Panc1 (cell line): ENCODE data around the gene TRIM66. TPM values are rescaled to one million over a fixed set of nuclear protein-coding genes. Genes with fewer than 3 reads are reported as not detected.

Experiments used
- ATAC-seq: fragments of 200-7000 bp; cut with Tn5 transposase; 2 replicates; pipeline ENCODE4 v1.9.1; 2020; ENCODE audit warnings: mild to moderate bottlenecking, moderate library complexity
- BruUV-seq: library from RNA; stranded (reverse); fragments of 400-500 nt; replicated peaks from 2 replicates; lab custom pipeline; 2021; lab: Mats Ljungman, UMichigan
- CTCF ChIA-PET: fragments of 300-600 bp; sonication (Branson Sonifier 250); formaldehyde crosslinking; loops from one replicate; lab custom pipeline; 2022; ENCODE audit warnings: antibody characterized with exemption; lab: Charles Lee
- POLR2A ChIA-PET: fragments of 300-600 bp; sonication (Branson Sonifier 250); formaldehyde crosslinking; loops from one replicate; lab custom pipeline; 2022; ENCODE audit warnings: antibody characterized with exemption; lab: Charles Lee
- DNase-seq: peaks from one replicate; pipeline ENCODE4 v3.0.0-alpha.2; 2010; ENCODE audit warnings: low read depth, low spot score
- H3K27ac ChIP-seq: 2 replicates; pipeline ENCODE4 v1.5.1; 2011; ENCODE audit warnings: mild to moderate bottlenecking, low read length, inconsistent platforms
- H3K27me3 ChIP-seq: fragments of 200-500 bp; sonication (Bioruptor generic); 2 replicates; pipeline ENCODE4 v1.6.0; 2014; ENCODE audit warnings: low read length, inconsistent platforms; ENCODE audit not compliant: control insufficient read depth, insufficient read depth
- H3K36me3 ChIP-seq: fragments of 200-500 bp; sonication (Bioruptor generic); 2 replicates; pipeline ENCODE4 v1.5.1; 2014; ENCODE audit warnings: inconsistent platforms, mild to moderate bottlenecking, low read length, moderate library complexity; ENCODE audit not compliant: control insufficient read depth, insufficient read depth
- H3K4me1 ChIP-seq: 2 replicates; pipeline ENCODE4 v1.5.1; 2011; ENCODE audit warnings: inconsistent platforms, mild to moderate bottlenecking, low read length, moderate library complexity; ENCODE audit not compliant: control insufficient read depth, insufficient read depth
- H3K4me3 ChIP-seq, 2 experiments: 2 replicates each; pipeline ENCODE4 v1.5.1; 2011 to 2012; ENCODE audit warnings: low read depth in 2 of 2, low read length in 2 of 2, mild to moderate bottlenecking in 2 of 2, inconsistent platforms in 1 of 2, moderate library complexity in 1 of 2
- H3K9me3 ChIP-seq: fragments of 200-500 bp; sonication (Bioruptor generic); 2 replicates; pipeline ENCODE4 v1.5.1; 2014; ENCODE audit warnings: low read depth, mild to moderate bottlenecking, inconsistent platforms, low read length, moderate library complexity; ENCODE audit not compliant: control insufficient read depth, insufficient read depth
- CTCF ChIP-seq: fragments of 450-650 bp; IDR thresholded peaks from 2 replicates; pipeline ENCODE4 v1.5.1; 2017; ENCODE audit warnings: mild to moderate bottlenecking
- POLR2AphosphoS5 ChIP-seq: IDR thresholded peaks from 2 replicates; pipeline ENCODE4 v1.6.1; 2012; ENCODE audit warnings: mild to moderate bottlenecking, low read depth, low read length, moderate library complexity
- REST ChIP-seq, 2 experiments: IDR thresholded peaks; 2 replicates each; pipeline ENCODE4 v1.6.1; 2011 to 2012; ENCODE audit warnings: low read depth in 2 of 2, control low read depth in 1 of 2, low read length in 1 of 2, mild to moderate bottlenecking in 1 of 2, moderate library complexity in 1 of 2; ENCODE audit not compliant: insufficient read depth in 1 of 2
- SIN3A ChIP-seq: IDR thresholded peaks from 2 replicates; pipeline ENCODE4 v1.6.1; 2012; ENCODE audit warnings: low read depth, mild to moderate bottlenecking, low read length, moderate library complexity, borderline replicate concordance; ENCODE audit not compliant: insufficient read depth
- TCF7L2 ChIP-seq: IDR thresholded peaks from 2 replicates; pipeline ENCODE4 v1.6.1; 2011; ENCODE audit warnings: mild to moderate bottlenecking, low read depth, low read length, inconsistent platforms
- in situ Hi-C: cut with HindIII; loops from 2 replicates; pipeline ENCODE4 v1.10.0; 2016; ENCODE audit warnings: low sequenced_read_pairs, low pct_unique_long_range_greater_than_20kb
- intact Hi-C: fragments of 100-400 bp; cut with micrococcal nuclease; formaldehyde crosslinking; loops from one replicate; pipeline ENCODE4 v1.10.0; 2022; ENCODE audit not compliant: unreplicated experiment
- total RNA-seq: library from RNA; stranded (reverse); gene quantifications from one replicate; pipeline ENCODE4 v1.2.1, GENCODE V29; 2021; ENCODE audit not compliant: unreplicated experiment

TRIM66 gene
- total RNA-seq, 1 experiment from 2014 or later = 30.4 TPM

DNA sequence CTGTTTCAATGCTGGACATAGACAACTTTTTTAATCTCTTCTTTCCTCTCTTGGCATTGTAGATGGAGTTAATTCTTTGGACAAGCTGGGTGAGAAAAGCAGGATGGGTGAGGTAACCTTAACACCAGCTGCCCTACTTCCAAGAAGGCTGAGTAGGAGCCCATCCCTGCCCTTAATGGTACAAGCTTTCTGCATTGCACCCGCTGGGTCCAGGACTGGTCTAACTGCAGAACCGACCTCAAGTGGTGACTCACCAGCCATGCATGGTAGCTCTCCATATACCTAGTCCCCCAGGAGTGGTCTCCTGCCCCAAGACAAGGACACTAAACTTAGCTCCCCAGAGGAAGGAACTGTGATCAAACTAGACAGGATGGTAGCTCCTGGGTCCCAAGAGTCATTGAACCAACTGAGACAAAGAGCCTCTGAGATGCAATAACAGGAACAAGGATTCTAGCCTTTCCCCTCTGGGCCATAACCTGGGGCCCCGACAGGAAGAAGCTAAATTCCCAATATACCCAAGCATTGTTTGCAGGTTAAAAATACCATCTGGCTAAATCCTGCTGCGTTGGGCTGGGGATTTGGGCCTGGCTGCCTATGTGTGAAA, 32.3 kb upstream of the TRIM66 start:
- no peak for TF ChIP-seq POLR2AphosphoS5
- TF ChIP-seq TCF7L2 = no peak
- no peak for TF ChIP-seq SIN3A
- no peak for TF ChIP-seq CTCF
- TF ChIP-seq REST (IDR thresholded peaks at IDR 0.05; ENCODE audit: insufficient read depth in 1 of 2, low read depth in 2 of 2, low read length in 1 of 2) = no peak
- no peak for DNase-seq

GRCh38 chr11:8713760-8714454, 31.4 kb upstream of the TRIM66 start:
- DNase-seq = no peak
- no peak overlapping the region for H3K4me3 ChIP-seq
- no peak for ATAC-seq
- intact Hi-C loops = no loop called here
- peaks cover 15% of the 10 kb centered on the region for H3K4me1 ChIP-seq
- in situ Hi-C loops = no loop called here
- no peaks in the 10 kb centered on the region for H3K27me3 ChIP-seq
- BruUV-seq = no TSS peak
- no peaks in the 10 kb centered on the region for H3K9me3 ChIP-seq
- CTCF ChIA-PET = no interaction called here
- H3K27ac ChIP-seq = no peak overlapping the region
- no peaks in the 10 kb centered on the region; the same call in 1 of the 2 replicates for H3K36me3 ChIP-seq
- POLR2A ChIA-PET = interaction anchor here (0.5 kb wide), 1 partner anchor 246 kb away, joined by 19 read pairs; no protein-coding TSS in a partner anchor
- no peak for TF ChIP-seq SIN3A
- no peak for TF ChIP-seq TCF7L2
- no peak for TF ChIP-seq POLR2AphosphoS5
- no peak for TF ChIP-seq CTCF
- no peak for TF ChIP-seq REST (IDR thresholded peaks at IDR 0.05; ENCODE audit: insufficient read depth in 1 of 2, low read depth in 2 of 2, low read length in 1 of 2)

More for the DNA sequence above, 32.3 kb upstream of the TRIM66 start:
- POLR2A ChIA-PET = no interaction called here
- CTCF ChIA-PET = no interaction called here
- Histone ChIP-seq H3K9me3 (no peaks in the 10 kb centered on the region), H3K4me3 (no peak overlapping the region), H3K4me1 (peaks cover 23% of the 10 kb centered on the region), H3K27me3 (no peaks in the 10 kb centered on the region), H3K27ac (no peak overlapping the region), H3K36me3 (no peaks in the 10 kb centered on the region; the same call in 1 of the 2 replicates)
- in situ Hi-C loops = no loop called here
- intact Hi-C loops = no loop called here
- ATAC-seq = no peak
- no TSS peak for BruUV-seq
